Muscle layer of colon (tissue), 2 donors: Measurements from ENCODE around the gene SLC24A4.

Experiments used
- H3K27ac ChIP-seq: one replicate; pipeline ENCODE4 v1.7.0; 2013; ENCODE audit warnings: low read depth, mild to moderate bottlenecking, low read length, moderate library complexity
- H3K27me3 ChIP-seq, 2 donors: one replicate each; pipeline ENCODE4 v1.7.0; 2013; ENCODE audit warnings: low read length in 2 of 2, mild to moderate bottlenecking in 2 of 2; ENCODE audit not compliant: insufficient read depth in 2 of 2, control insufficient read depth in 1 of 2
- H3K36me3 ChIP-seq: one replicate; pipeline ENCODE4 v1.7.0; 2013; ENCODE audit warnings: mild to moderate bottlenecking, low read length; ENCODE audit not compliant: insufficient read depth
- H3K4me1 ChIP-seq: one replicate; pipeline ENCODE4 v1.7.0; 2013; ENCODE audit warnings: mild to moderate bottlenecking, low read length; ENCODE audit not compliant: insufficient read depth
- H3K4me3 ChIP-seq, 2 donors: one replicate each; pipeline ENCODE4 v1.7.0; 2013; ENCODE audit warnings: low read length in 2 of 2, low read depth in 1 of 2, mild to moderate bottlenecking in 1 of 2, moderate library complexity in 1 of 2
- H3K9ac ChIP-seq: one replicate; pipeline ENCODE4 v1.7.0; 2013; ENCODE audit warnings: low read length
- H3K9me3 ChIP-seq: one replicate; pipeline ENCODE4 v1.7.0; 2013; ENCODE audit warnings: mild to moderate bottlenecking, low read length
- donor health status: abdominal sarcoma.
- donor health status: Adenocarcinoma of cecum.

SLC24A4 gene

DNA sequence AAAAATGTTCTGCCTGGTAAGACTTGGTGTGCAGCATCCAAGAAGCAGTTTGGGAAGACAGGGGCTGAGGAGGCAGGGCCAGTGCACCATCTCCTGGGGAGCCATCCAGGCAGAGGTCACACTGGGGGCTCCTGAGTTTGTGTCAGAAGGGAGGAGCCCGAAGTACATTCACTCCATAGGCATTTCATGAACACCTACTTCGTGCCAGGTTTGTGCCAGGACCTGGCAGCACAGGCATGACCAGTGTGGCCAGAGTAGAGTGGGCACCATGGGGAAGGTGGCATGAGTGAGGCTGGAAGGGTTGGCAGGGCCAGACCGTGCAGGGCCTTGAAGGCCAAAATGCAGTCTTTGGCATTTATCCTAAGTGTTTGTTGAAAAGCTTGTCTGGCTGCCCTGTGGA, 104.1 kb downstream of the SLC24A4 start:
- Histone ChIP-seq H3K9ac (no peak overlapping the region), H3K4me1 (peaks cover 5% of the 10 kb centered on the region), H3K36me3 (no peaks in the 10 kb centered on the region), H3K27me3 (no peaks in the 10 kb centered on the region), H3K4me3 (no peak overlapping the region), H3K9me3 (no peaks in the 10 kb centered on the region), H3K27ac (no peak overlapping the region)

DNA sequence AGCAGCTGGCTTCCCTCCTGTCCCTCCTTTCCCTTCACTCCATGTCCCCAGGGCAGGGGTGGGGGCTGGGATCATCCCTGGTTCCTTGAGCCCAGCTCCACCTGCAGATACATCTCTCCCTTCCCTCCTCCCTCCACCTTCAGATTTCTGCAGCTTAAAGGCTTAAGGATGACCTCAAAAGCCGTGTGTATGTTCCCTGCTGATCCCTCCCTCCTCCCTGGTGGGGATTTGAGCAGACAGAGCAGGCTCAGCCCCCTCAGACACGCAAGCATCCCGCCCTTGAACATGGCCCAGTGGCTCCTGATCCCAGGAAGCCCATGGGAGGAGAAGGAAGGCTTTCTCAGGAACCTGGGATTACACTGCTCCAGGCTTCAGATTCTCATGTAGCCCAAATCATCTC, 107.7 kb downstream of the SLC24A4 start:
- Histone ChIP-seq H3K27ac (no peak overlapping the region), H3K36me3 (no peaks in the 10 kb centered on the region), H3K27me3 (no peaks in the 10 kb centered on the region), H3K4me3 (no peak overlapping the region), H3K4me1 (peaks cover 5% of the 10 kb centered on the region), H3K9ac (no peak overlapping the region), H3K9me3 (no peaks in the 10 kb centered on the region)

DNA sequence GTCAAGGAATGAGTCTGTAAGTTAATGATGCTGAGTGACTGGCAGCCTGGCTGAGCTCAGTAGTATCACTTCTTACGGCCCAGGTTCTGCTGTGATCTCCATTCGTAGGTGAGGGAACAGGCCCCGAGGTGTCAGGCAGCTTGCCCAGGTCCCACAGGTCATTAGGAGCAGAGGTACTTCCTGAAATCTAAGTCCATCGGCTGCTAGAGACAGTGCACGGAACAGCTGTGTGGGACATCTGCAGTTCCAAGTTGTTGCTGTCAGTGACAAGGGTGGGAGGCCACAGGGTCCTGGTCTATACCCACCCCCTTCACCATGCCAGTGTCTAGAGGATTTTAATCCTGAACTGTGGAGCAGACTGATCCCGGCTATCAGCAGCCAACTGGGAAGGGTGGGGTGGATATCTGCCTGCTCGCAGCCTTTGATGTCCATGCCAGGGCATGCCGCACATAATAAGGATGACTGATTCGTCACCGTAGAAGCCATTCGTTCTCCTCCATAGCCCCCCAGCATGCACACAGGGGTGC, 108.3 kb downstream of the SLC24A4 start:
- Histone ChIP-seq H3K27ac (no peak overlapping the region), H3K36me3 (no peaks in the 10 kb centered on the region), H3K4me3 (no peak overlapping the region), H3K4me1 (peaks cover 2% of the 10 kb centered on the region), H3K9me3 (no peaks in the 10 kb centered on the region), H3K27me3 (no peaks in the 10 kb centered on the region), H3K9ac (no peak overlapping the region)

DNA sequence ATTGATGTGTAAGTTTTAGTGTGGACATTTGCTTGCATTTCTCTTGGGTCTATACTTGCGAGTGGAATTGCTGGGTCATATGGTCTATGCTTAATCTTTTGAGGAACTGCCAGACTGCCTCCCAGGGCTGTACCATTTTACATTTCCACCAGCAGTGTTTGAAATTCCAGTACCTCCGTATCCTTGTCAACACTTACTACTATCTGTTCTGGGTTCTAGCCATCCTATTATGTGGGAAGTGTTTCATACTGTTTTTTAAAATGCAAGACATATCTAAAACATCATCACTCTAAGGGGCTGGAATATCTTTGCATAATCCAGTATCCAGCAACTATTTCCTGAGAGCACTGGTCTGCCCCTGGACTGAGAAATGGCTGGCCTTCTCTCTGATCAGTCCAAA, 110.4 kb downstream of the SLC24A4 start:
- Histone ChIP-seq H3K27me3 (no peaks in the 10 kb centered on the region), H3K9me3 (no peaks in the 10 kb centered on the region), H3K9ac (no peak overlapping the region), H3K36me3 (no peaks in the 10 kb centered on the region), H3K4me3 (no peak overlapping the region), H3K27ac (no peak overlapping the region), H3K4me1 (no peaks in the 10 kb centered on the region)

DNA sequence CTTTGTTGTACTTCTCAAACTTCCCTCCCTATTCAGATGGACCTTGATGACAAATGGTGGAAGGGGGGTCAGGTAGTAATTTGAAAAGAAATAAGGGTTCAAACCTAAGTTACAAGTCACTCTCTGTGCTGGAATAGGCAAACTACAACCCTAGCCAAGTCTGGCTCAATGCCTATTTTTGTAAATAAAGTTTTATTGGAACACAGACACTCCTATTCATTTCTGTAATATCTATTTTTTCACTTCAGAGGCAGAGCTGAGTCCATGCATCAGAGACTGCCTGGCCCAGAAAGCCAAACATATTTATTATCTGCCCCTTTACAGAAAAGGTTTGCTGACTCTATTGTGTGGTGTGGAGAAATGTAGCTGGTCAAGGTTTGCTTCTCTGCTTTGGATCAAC, 112.2 kb downstream of the SLC24A4 start:
- Histone ChIP-seq H3K4me1 (no peaks in the 10 kb centered on the region), H3K9me3 (no peaks in the 10 kb centered on the region)

DNA sequence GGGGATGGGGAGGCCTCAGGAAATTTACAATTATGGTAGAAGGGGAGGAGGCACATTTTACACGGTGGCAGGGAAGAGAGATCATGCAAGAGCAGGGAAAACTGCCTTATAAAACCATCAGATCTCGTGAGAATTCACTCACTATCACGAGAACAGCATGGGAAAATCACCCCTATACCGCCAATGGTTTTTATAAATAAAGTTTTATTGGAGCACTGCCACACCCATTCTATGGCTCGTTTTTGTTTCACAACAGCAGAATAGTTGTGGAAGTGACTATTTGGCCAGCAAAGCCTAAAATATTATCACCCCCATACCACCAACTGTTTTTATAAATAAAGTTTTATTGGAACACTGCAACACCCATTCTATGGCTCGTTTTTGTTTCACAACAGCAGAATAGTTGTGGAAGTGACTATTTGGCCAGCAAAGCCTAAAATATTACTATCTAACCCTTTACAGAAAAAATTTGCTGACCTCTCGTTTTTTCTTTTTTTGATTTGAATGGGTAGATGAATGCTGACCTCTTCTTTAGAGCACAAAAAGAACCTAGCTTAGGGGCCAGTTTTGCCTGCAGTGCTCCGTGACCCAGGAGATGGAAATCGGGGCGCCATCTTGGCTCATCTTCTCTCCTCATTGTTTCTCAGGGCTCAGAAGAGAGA, 113.3 kb downstream of the SLC24A4 start:
- no peak overlapping the region for H3K9ac ChIP-seq
- H3K9me3 ChIP-seq: no peaks in the 10 kb centered on the region
- H3K4me1 ChIP-seq: no peaks in the 10 kb centered on the region
- no peaks in the 10 kb centered on the region for H3K27me3 ChIP-seq
- H3K27ac ChIP-seq: no peak overlapping the region
- no peak overlapping the region for H3K4me3 ChIP-seq
- no peaks in the 10 kb centered on the region for H3K36me3 ChIP-seq

More for the DNA sequence above, 112.2 kb downstream of the SLC24A4 start:
- H3K36me3 ChIP-seq: no peaks in the 10 kb centered on the region
- no peaks in the 10 kb centered on the region for H3K27me3 ChIP-seq
- no peak overlapping the region for H3K4me3 ChIP-seq
- H3K27ac ChIP-seq: no peak overlapping the region
- H3K9ac ChIP-seq: no peak overlapping the region

DNA sequence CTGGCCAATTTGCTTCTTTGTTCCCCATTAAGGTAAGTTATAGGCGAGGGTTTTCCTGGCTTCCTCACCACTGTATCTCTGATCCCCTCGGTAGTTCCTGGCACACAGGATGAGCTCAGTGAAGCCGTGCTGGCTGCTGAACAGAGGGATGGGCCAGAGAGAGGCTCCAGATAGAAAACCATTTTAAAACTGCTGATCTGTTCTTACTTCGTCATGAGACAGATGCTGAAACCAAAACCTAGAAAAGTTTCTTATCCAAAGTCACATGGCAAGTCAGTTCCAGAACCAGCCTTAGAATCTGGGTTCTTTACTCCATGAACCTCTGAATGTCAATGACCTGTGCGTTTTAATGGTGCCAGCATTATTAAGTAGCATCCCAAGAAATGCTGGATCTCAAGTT, 114.3 kb downstream of the SLC24A4 start:
- Histone ChIP-seq H3K9me3 (no peaks in the 10 kb centered on the region), H3K27ac (no peak overlapping the region), H3K27me3 (no peaks in the 10 kb centered on the region), H3K4me1 (no peaks in the 10 kb centered on the region), H3K36me3 (no peaks in the 10 kb centered on the region), H3K9ac (no peak overlapping the region), H3K4me3 (no peak overlapping the region)

DNA sequence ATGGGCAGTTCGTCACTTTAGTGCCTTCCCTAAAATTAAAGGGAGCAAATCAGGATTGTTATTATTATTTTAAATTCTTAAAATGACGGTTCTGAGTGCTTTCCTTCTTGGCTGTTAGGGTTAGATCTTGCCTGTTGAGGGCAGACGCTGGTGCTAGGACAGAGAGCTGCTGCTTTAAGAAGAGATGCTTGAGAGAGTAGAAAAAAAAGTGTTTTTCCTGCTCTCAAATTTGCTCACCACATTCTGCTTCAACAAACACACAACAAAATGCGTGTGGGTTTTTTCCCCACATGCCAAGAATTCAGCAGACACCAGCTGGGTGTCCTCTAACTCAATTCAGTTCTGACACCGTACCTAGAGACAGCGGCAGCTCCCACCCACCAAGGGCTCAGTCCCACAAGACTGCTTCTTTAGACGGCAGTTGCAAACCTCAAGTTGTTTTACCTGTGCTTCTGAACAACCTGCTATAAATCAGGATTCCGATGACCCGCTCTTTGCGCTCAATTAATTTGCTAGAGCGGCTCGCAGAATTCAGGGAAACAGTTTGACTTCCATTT, 114.8 kb downstream of the SLC24A4 start:
- no peak overlapping the region for H3K4me3 ChIP-seq
- H3K27ac ChIP-seq: no peak overlapping the region
- H3K9me3 ChIP-seq: no peaks in the 10 kb centered on the region
- no peaks in the 10 kb centered on the region for H3K27me3 ChIP-seq
- H3K4me1 ChIP-seq: no peaks in the 10 kb centered on the region
- no peak overlapping the region for H3K9ac ChIP-seq
- no peaks in the 10 kb centered on the region for H3K36me3 ChIP-seq

DNA sequence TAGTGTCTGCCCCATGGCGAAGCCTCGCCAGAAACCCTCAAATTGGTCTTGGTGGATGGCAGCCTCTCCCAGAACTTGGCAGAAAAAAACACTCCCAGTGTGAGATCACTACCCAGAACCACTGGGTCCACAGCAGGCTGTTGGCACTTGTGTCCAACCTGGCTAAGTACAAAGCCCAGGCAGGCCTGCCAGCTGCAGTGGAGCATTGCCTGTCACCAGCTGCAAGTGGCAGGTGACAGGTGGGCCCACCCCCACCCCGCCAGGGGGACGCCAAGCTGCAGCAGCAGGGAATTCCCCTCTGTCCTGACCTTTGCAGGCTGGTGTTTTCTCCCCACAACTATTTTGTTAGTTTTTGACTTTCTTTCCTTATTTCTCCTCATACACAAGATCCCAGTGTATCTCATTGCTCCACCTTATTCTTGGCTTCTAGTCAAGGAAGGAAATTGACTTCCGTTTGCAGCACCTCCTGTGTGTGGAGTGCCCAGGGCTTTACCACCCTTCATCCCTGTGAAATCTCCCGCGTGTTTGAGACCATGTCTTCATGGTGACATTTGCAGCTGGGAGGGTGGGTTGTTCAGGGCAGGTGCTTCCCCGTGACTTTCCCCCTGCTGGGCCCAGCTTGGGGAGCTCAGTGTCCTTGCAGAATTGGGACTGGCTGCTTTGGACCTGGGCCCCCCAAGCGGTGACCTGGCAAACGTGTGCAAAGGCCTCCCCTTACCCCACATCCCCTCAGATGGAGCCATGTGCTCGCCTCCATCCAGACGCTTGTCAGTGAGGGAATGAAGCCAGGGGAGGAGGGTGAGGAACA, 116.8 kb downstream of the SLC24A4 start:
- H3K9ac ChIP-seq: no peak overlapping the region
- no peak overlapping the region for H3K27ac ChIP-seq
- H3K9me3 ChIP-seq: no peaks in the 10 kb centered on the region
- H3K4me3 ChIP-seq: no peak overlapping the region
- no peaks in the 10 kb centered on the region for H3K36me3 ChIP-seq
- no peaks in the 10 kb centered on the region for H3K4me1 ChIP-seq
- no peaks in the 10 kb centered on the region for H3K27me3 ChIP-seq

DNA sequence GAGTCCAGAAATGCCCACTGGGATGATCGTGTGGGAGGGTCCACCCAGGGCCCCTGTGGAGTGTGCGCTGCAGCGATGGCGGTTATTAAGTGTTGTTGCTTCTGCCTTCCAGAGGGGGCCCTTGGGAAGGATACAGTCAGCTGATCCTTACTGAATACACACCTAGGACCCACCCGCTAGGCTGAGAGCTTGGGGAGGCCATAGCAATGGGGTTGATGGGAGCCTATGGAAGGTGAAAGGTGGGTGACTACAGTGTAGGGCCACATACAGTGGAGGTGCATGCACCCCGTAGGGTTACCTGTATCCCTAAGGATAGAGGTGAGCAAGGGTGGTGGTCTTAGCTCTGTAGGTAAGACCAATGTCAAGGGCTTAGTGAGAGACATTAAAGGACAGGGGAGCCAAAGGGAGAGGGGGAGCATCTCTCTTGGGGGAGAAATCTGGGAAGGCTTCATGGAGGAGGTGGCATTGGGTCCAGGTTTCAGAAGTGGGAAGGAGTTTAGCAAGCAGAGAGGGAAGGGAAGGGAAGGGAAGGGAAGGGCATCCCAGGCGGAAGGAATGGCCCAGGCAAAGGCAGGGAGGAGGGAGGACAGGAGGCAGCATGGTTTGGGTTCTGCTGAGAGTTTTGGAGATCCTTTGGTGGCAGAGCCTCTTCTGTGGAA, 117.5 kb downstream of the SLC24A4 start:
- H3K36me3 ChIP-seq: no peaks in the 10 kb centered on the region
- H3K27me3 ChIP-seq: no peaks in the 10 kb centered on the region
- no peak overlapping the region for H3K4me3 ChIP-seq
- no peaks in the 10 kb centered on the region for H3K4me1 ChIP-seq
- H3K9me3 ChIP-seq: no peaks in the 10 kb centered on the region
- H3K27ac ChIP-seq: no peak overlapping the region
- no peak overlapping the region for H3K9ac ChIP-seq

DNA sequence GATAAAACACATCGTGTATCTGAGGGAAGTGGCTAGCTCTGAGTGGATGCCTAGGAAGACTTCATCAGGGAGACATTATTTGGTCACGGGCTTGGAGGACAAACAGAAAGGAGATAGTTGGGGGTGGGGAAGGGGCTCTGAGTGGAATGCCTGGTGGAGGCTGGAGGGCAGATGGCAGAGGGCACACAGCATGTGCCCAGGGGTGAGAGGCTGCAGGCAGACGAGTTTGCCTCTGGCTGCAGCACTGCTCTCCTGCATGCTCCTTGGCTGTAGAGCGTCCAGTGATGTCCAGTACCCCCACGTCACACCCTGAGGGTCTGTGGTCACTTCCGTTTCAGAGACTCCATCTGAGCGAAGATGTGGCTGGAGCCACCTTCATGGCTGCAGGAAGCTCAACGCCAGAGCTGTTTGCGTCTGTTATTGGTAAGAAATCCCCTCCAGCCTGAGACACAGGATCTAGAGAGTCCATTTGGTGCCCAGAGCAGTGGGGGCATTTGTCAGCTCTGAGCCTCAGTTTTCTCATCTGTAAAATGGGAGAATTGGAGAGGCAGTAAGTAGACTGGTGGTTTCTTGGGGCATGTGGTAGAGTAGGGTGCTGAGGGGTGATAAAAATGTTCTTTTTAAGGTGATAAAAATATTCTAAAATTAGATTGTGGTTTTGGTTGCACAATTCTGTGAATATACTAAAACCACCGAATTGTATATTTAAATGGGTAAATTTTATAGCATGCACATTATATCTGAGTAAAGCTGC, 119.0 kb downstream of the SLC24A4 start:
- Histone ChIP-seq H3K4me1 (no peaks in the 10 kb centered on the region), H3K9ac (no peak overlapping the region), H3K4me3 (no peak overlapping the region), H3K27me3 (no peaks in the 10 kb centered on the region), H3K36me3 (no peaks in the 10 kb centered on the region), H3K9me3 (no peaks in the 10 kb centered on the region), H3K27ac (no peak overlapping the region)
